Measurements from ENCODE around the gene RAN.

GRCh38 chr12:130830246-130830551, 41.7 kb upstream of the RAN start:
- TF ChIP-seq EP300 (IDR thresholded peaks at IDR 0.05) (no peak), CTCF (IDR thresholded peaks at IDR 0.05) (no peak), POLR2A (IDR thresholded peaks at IDR 0.05) (no peak), POLR2AphosphoS5 (IDR thresholded peaks at IDR 0.05) (no peak)
